HEK293 (cell line): Measurements from ENCODE around the gene PI4KB.
A peak's percentile ranks its signal among the peaks of the same experiment; 100 is the strongest.

Experiments used
- CTCF ChIA-PET: fragments of 350-600 bp; formaldehyde crosslinking; extraction: SDS; loops from one replicate; lab custom pipeline; 2021; ENCODE audit warnings: antibody characterized with exemption; lab: Yijun Ruan, JAX
- POLR2A ChIA-PET: fragments of 300-600 bp; formaldehyde crosslinking; extraction: SDS; loops from one replicate; lab custom pipeline; 2020; ENCODE audit warnings: antibody characterized with exemption, inconsistent platforms; lab: Yijun Ruan, JAX
- H3K27ac ChIP-seq: fragments of 200-500 bp; sonication (Bioruptor generic); 2 replicates; pipeline ENCODE4 v1.5.1; 2014; ENCODE audit warnings: low read depth, low read length, control low read depth, inconsistent platforms; ENCODE audit errors: extremely low read depth
- H3K36me3 ChIP-seq, 2 experiments: fragments of 200-500 bp in 1 of 2; sonication (Bioruptor generic) in 1 of 2; 1 replicate in 1 of 2; 2 replicates in 1 of 2; pipeline ENCODE4 v1.5.1; 2014 to 2017; ENCODE audit warnings: inconsistent platforms in 2 of 2, low read length in 2 of 2; ENCODE audit not compliant: control insufficient read depth in 2 of 2, insufficient read depth in 1 of 2
- H3K4me1 ChIP-seq: fragments of 200-500 bp; sonication (Bioruptor generic); 2 replicates; pipeline ENCODE4 v1.5.1; 2014; ENCODE audit warnings: mild to moderate bottlenecking, low read length, inconsistent platforms; ENCODE audit not compliant: control insufficient read depth, insufficient read depth
- H3K4me3 ChIP-seq: 2 replicates; pipeline ENCODE4 v1.5.1; 2011; ENCODE audit warnings: low read depth, mild to moderate bottlenecking, control low read depth, low read length, moderate library complexity
- H3K9me3 ChIP-seq: fragments of 200-500 bp; sonication (Bioruptor generic); 2 replicates; pipeline ENCODE4 v1.5.1; 2014; ENCODE audit warnings: low read depth, low read length, inconsistent platforms; ENCODE audit not compliant: control insufficient read depth, insufficient read depth
- BCL11B ChIP-seq: fragments of 450-650 bp; formaldehyde crosslinking; IDR thresholded peaks from 2 replicates; pipeline ENCODE4 v1.5.1; 2016; ENCODE audit warnings: low read depth, missing biosample characterization, missing genetic modification characterization
- GLIS2 ChIP-seq: fragments of 450-650 bp; formaldehyde crosslinking; IDR thresholded peaks from 2 replicates; pipeline ENCODE4 v1.5.1; 2016; ENCODE audit warnings: missing biosample characterization, missing genetic modification characterization
- KLF7 ChIP-seq: fragments of 450-650 bp; formaldehyde crosslinking; IDR thresholded peaks from 2 replicates; pipeline ENCODE4 v1.5.1; 2016; ENCODE audit warnings: missing biosample characterization, missing genetic modification characterization, borderline replicate concordance
- SCRT2 ChIP-seq: fragments of 450-650 bp; formaldehyde crosslinking; IDR thresholded peaks from 2 replicates; pipeline ENCODE4 v1.5.1; 2016; ENCODE audit warnings: missing biosample characterization, missing genetic modification characterization
- ZBTB8A ChIP-seq: fragments of 450-650 bp; formaldehyde crosslinking; IDR thresholded peaks from 2 replicates; pipeline ENCODE4 v1.5.1; 2016; ENCODE audit warnings: missing biosample characterization, missing genetic modification characterization
- ZFP3 ChIP-seq: fragments of 450-650 bp; formaldehyde crosslinking; IDR thresholded peaks from 2 replicates; pipeline ENCODE4 v1.5.1; 2016; ENCODE audit warnings: low read depth, missing biosample characterization, missing genetic modification characterization
- ZIC2 ChIP-seq: fragments of 450-650 bp; formaldehyde crosslinking; IDR thresholded peaks from 2 replicates; pipeline ENCODE4 v1.5.1; 2016; ENCODE audit warnings: missing biosample characterization, missing genetic modification characterization
- ZNF114 ChIP-seq: fragments of 450-650 bp; formaldehyde crosslinking; IDR thresholded peaks from 2 replicates; pipeline ENCODE4 v1.5.0; 2017; ENCODE audit warnings: missing biosample characterization, missing genetic modification characterization
- ZNF132 ChIP-seq: fragments of 450-650 bp; formaldehyde crosslinking; IDR thresholded peaks from 2 replicates; pipeline ENCODE4 v1.5.1; 2017; ENCODE audit warnings: missing biosample characterization, missing genetic modification characterization, borderline replicate concordance
- ZNF2 ChIP-seq: fragments of 450-650 bp; formaldehyde crosslinking; IDR thresholded peaks from 2 replicates; pipeline ENCODE4 v1.5.1; 2016; ENCODE audit warnings: missing biosample characterization, missing genetic modification characterization
- ZNF335 ChIP-seq: fragments of 450-650 bp; formaldehyde crosslinking; conservative IDR thresholded peaks from 2 replicates; pipeline ENCODE4 v1.5.1; 2016; ENCODE audit warnings: missing biosample characterization, missing genetic modification characterization
- ZNF548 ChIP-seq: fragments of 450-650 bp; formaldehyde crosslinking; IDR thresholded peaks from 2 replicates; pipeline ENCODE4 v1.5.1; 2016; ENCODE audit warnings: missing biosample characterization, missing genetic modification characterization
- ZNF600 ChIP-seq: fragments of 450-650 bp; formaldehyde crosslinking; IDR thresholded peaks from 2 replicates; pipeline ENCODE4 v1.5.1; 2016; ENCODE audit warnings: missing biosample characterization, missing genetic modification characterization
- TF ChIP-seq, protein P1 (sequence below): fragments of 450-650 bp; formaldehyde crosslinking; IDR thresholded peaks from 2 replicates; pipeline ENCODE4 v1.5.1; 2017; ENCODE audit warnings: missing biosample characterization, missing genetic modification characterization
- TF ChIP-seq, protein P2 (sequence below): sonication (generic); formaldehyde crosslinking; IDR thresholded peaks from 2 replicates; pipeline ENCODE4 v1.8.1; 2022; ENCODE audit warnings: mild to moderate bottlenecking, moderate library complexity, missing genetic modification reagents
- TF ChIP-seq, protein P3 (sequence below): fragments of 450-650 bp; IDR thresholded peaks from 2 replicates; pipeline ENCODE4 v1.5.1; 2018; ENCODE audit warnings: missing biosample characterization, missing genetic modification characterization
- TF ChIP-seq, protein P4 (sequence below): fragments of 450-650 bp; formaldehyde crosslinking; IDR thresholded peaks from 2 replicates; pipeline ENCODE4 v1.5.1; 2016; ENCODE audit warnings: missing biosample characterization, missing genetic modification characterization

Gene PI4KB

DNA sequence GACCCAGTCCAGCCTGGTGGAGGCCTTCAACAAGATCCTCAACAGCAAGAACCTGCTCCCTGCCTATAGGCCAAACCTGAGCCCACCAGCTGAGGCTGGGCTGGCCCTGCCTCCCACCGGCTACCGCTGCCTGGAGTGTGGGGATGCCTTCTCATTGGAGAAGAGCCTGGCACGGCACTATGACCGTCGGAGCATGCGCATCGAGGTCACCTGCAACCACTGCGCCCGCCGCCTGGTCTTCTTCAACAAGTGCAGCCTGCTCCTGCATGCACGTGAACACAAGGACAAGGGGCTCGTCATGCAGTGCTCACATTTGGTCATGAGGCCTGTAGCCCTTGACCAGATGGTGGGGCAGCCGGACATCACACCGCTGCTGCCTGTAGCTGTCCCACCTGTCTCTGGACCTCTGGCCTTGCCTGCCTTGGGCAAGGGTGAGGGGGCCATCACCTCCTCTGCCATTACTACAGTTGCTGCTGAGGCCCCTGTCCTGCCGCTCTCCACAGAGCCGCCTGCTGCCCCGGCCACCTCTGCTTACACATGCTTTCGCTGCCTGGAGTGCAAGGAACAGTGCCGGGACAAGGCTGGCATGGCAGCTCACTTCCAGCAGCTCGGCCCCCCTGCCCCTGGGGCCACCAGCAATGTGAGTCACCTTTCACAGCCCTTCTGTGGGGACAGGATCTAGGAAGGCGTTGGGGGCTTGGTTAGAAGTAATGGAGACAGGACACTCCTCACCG lies 39.3 kb downstream of the PI4KB start:
- H3K4me1 ChIP-seq = no peaks in the 10 kb centered on the region
- H3K27ac ChIP-seq = no peak overlapping the region
- CTCF ChIA-PET = no interaction called here
- H3K9me3 ChIP-seq = no peaks in the 10 kb centered on the region
- POLR2A ChIA-PET = interaction anchor here (1.1 kb wide), 1 partner anchor 34 kb away, joined by 3 read pairs; the partner anchor contains the start of gene PSMD4
- TF ChIP-seq, protein P1, sequence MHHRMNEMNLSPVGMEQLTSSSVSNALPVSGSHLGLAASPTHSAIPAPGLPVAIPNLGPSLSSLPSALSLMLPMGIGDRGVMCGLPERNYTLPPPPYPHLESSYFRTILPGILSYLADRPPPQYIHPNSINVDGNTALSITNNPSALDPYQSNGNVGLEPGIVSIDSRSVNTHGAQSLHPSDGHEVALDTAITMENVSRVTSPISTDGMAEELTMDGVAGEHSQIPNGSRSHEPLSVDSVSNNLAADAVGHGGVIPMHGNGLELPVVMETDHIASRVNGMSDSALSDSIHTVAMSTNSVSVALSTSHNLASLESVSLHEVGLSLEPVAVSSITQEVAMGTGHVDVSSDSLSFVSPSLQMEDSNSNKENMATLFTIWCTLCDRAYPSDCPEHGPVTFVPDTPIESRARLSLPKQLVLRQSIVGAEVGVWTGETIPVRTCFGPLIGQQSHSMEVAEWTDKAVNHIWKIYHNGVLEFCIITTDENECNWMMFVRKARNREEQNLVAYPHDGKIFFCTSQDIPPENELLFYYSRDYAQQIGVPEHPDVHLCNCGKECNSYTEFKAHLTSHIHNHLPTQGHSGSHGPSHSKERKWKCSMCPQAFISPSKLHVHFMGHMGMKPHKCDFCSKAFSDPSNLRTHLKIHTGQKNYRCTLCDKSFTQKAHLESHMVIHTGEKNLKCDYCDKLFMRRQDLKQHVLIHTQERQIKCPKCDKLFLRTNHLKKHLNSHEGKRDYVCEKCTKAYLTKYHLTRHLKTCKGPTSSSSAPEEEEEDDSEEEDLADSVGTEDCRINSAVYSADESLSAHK = no peak
- TF ChIP-seq GLIS2 (tag by site-specific recombination) (no peak), ZFP3 (tag by site-specific recombination) (no peak), ZNF114 (tag by site-specific recombination) (no peak)
- TF ChIP-seq, all 188 proteins: peak for 0
- Histone ChIP-seq H3K36me3 (peaks cover 0 to 86% of the 10 kb centered on the region in 2 experiments; a peak in 2 of 3 replicates), H3K4me3 (no peak overlapping the region)

DNA sequence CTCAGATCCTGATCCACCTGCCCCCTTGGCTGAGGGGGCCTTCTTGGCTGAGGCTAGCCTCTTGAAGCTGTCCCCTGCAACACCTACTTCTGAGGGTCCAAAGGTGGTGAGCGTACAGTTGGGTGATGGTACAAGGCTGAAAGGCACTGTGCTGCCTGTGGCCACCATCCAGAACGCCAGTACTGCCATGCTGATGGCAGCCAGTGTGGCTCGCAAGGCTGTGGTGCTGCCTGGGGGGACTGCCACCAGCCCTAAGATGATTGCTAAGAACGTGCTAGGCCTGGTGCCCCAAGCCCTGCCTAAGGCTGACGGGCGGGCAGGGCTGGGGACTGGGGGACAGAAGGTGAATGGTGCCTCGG lies 39.9 kb downstream of the PI4KB start:
- CTCF ChIA-PET = interaction anchor here (0.6 kb wide), 1 partner anchor 93 kb away, joined by 3 read pairs; no protein-coding TSS in a partner anchor
- no peaks in the 10 kb centered on the region for H3K4me1 ChIP-seq
- no peak overlapping the region for H3K27ac ChIP-seq
- POLR2A ChIA-PET = interaction anchor here (0.7 kb wide), 1 partner anchor 33 kb away, joined by 3 read pairs; the partner anchor contains the start of gene PSMD4
- H3K36me3 ChIP-seq = peaks cover 0 to 80% of the 10 kb centered on the region in 2 experiments; a peak in 2 of 3 replicates
- H3K9me3 ChIP-seq = no peaks in the 10 kb centered on the region
- TF ChIP-seq BCL11B (tag by site-specific recombination) (no peak), ZNF600 (peak; percentile 60)
- TF ChIP-seq, all 188 proteins: peak for 1
- H3K4me3 ChIP-seq = no peak overlapping the region

DNA sequence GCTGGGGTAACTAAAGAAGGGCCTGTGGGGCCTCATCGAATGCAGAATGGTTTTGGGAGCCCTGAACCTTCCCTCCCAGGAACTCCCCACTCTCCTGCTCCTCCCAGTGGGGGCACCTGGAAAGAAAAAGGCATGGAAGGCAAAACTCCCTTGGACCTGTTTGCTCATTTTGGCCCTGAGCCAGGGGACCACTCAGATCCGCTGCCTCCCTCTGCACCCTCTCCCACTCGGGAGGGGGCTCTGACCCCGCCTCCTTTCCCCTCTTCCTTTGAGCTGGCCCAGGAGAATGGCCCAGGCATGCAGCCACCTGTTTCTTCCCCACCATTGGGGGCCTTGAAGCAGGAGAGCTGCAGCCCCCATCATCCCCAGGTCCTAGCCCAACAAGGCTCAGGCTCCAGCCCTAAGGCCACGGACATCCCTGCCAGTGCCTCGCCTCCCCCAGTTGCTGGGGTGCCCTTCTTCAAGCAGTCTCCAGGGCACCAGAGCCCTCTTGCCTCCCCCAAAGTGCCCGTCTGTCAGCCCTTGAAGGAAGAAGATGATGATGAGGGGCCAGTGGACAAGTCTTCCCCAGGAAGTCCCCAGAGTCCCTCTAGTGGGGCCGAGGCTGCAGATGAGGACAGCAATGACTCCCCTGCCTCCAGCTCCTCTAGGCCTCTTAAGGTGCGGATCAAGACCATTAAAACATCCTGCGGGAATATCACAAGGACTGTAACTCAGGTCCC lies 40.4 kb downstream of the PI4KB start:
- Histone ChIP-seq H3K4me1 (no peaks in the 10 kb centered on the region), H3K4me3 (no peak overlapping the region), H3K36me3 (peaks cover 0 to 75% of the 10 kb centered on the region in 2 experiments; a peak in 2 of 3 replicates), H3K9me3 (no peaks in the 10 kb centered on the region), H3K27ac (no peak overlapping the region)
- CTCF ChIA-PET = interaction anchor here (0.6 kb wide), 1 partner anchor 93 kb away, joined by 3 read pairs; no protein-coding TSS in a partner anchor
- TF ChIP-seq ZNF2 (tag by site-specific recombination) (no peak), KLF7 (tag by site-specific recombination) (no peak), ZNF132 (tag by site-specific recombination) (no peak), ZNF335 (tag by site-specific recombination) (peak; percentile 44), SCRT2 (tag by site-specific recombination) (peak; percentile 69), ZNF548 (tag by site-specific recombination) (no peak), ZBTB8A (tag by site-specific recombination) (peak; percentile 38; the same call in 1 of the 2 replicates), ZIC2 (peak; percentile 56)
- TF ChIP-seq, protein P2, sequence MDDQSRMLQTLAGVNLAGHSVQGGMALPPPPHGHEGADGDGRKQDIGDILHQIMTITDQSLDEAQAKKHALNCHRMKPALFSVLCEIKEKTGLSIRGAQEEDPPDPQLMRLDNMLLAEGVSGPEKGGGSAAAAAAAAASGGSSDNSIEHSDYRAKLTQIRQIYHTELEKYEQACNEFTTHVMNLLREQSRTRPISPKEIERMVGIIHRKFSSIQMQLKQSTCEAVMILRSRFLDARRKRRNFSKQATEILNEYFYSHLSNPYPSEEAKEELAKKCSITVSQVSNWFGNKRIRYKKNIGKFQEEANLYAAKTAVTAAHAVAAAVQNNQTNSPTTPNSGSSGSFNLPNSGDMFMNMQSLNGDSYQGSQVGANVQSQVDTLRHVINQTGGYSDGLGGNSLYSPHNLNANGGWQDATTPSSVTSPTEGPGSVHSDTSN = no peak
- TF ChIP-seq, protein P3, sequence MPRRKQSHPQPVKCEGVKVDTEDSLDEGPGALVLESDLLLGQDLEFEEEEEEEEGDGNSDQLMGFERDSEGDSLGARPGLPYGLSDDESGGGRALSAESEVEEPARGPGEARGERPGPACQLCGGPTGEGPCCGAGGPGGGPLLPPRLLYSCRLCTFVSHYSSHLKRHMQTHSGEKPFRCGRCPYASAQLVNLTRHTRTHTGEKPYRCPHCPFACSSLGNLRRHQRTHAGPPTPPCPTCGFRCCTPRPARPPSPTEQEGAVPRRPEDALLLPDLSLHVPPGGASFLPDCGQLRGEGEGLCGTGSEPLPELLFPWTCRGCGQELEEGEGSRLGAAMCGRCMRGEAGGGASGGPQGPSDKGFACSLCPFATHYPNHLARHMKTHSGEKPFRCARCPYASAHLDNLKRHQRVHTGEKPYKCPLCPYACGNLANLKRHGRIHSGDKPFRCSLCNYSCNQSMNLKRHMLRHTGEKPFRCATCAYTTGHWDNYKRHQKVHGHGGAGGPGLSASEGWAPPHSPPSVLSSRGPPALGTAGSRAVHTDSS (tag by site-specific recombination) = peak; percentile 75
- TF ChIP-seq, protein P4, sequence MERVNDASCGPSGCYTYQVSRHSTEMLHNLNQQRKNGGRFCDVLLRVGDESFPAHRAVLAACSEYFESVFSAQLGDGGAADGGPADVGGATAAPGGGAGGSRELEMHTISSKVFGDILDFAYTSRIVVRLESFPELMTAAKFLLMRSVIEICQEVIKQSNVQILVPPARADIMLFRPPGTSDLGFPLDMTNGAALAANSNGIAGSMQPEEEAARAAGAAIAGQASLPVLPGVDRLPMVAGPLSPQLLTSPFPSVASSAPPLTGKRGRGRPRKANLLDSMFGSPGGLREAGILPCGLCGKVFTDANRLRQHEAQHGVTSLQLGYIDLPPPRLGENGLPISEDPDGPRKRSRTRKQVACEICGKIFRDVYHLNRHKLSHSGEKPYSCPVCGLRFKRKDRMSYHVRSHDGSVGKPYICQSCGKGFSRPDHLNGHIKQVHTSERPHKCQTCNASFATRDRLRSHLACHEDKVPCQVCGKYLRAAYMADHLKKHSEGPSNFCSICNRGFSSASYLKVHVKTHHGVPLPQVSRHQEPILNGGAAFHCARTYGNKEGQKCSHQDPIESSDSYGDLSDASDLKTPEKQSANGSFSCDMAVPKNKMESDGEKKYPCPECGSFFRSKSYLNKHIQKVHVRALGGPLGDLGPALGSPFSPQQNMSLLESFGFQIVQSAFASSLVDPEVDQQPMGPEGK (tag by site-specific recombination) = 0 out of 2 replicates have a peak, but pooled peaks have one; percentile 39
- POLR2A ChIA-PET = interaction anchor here (0.6 to 0.7 kb wide), 2 partner anchors 32 to 115 kb away, joined by 3 to 4 read pairs; partner anchors contain the start of gene PSMD4
